Type B pancreatic cell (in vitro differentiated cells): Measurements from ENCODE around the gene EML1. TPM values are rescaled to one million over a fixed set of nuclear protein-coding genes. Genes with fewer than 3 reads are reported as not detected.

Experiments
- DNase-seq: peaks from one replicate; pipeline ENCODE4 v3.0.0; 2021; ENCODE audit warnings: mixed read lengths; ENCODE audit not compliant: unreplicated experiment; ENCODE audit errors: extremely low spot score
- H3K27ac Mint-ChIP-seq: 2 replicates; pipeline ENCODE4 v1.8.0; 2021; ENCODE audit warnings: mild to moderate bottlenecking, mixed read lengths
- H3K27me3 Mint-ChIP-seq: 2 replicates; pipeline ENCODE4 v1.8.0; 2021; ENCODE audit warnings: mixed read lengths
- H3K36me3 Mint-ChIP-seq: 2 replicates; pipeline ENCODE4 v1.8.0; 2021; ENCODE audit warnings: mixed read lengths
- H3K4me1 Mint-ChIP-seq: one replicate; pipeline ENCODE4 v1.8.0; 2021; ENCODE audit warnings: mixed read lengths; ENCODE audit not compliant: unreplicated experiment
- H3K4me3 Mint-ChIP-seq: 2 replicates; pipeline ENCODE4 v1.8.0; 2021; ENCODE audit warnings: mild to moderate bottlenecking, mixed read lengths
- H3K9me3 Mint-ChIP-seq: 2 replicates; pipeline ENCODE4 v1.8.0; 2021; ENCODE audit warnings: mixed read lengths
- total RNA-seq: library from RNA; stranded (reverse); gene quantifications from 2 replicates; pipeline ENCODE4 v1.2.1, GENCODE V29; 2021; ENCODE audit warnings: low replicate concordance
- TF ChIP-seq, protein P1 (sequence below): fragments of 200-600 bp; sonication (generic); conservative IDR thresholded peaks from 2 replicates; pipeline ENCODE4 v1.5.0; 2021; ENCODE audit warnings: antibody characterized with exemption, mild to moderate bottlenecking

The EML1 gene
- total RNA-seq, 1 donor from 2014 or later, result 45.7 TPM

DNA sequence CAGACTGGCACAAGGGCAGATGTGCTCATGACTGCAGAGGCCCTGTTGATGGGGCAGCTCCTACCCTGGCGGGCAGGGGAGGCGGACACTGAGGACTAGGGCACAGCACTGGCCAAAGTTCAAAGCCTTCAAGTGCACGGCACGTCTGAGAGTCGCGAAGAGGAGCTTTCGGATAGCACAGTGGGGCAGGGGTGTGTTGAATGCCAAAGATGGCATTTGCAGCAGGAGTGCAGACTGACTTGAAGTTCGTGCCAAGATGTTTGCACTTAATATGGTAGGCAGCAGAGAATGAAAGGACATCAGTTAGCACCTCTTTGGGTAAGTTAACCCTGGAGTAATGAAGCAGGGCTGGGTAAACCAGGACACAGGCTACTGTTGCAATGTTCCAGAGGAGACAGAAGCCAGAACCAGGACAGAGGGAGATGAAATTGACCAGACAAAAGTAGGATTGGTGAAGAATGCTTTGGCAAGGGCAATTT is 6.7 kb upstream of the EML1 start:
- Mint-ChIP-seq H3K27me3 (no peaks in the 10 kb centered on the region), H3K9me3 (no peaks in the 10 kb centered on the region), H3K4me1 (peaks cover 15% of the 10 kb centered on the region), H3K36me3 (no peaks in the 10 kb centered on the region), H3K27ac (no peak overlapping the region), H3K4me3 (no peak overlapping the region)
- TF ChIP-seq, protein P1, sequence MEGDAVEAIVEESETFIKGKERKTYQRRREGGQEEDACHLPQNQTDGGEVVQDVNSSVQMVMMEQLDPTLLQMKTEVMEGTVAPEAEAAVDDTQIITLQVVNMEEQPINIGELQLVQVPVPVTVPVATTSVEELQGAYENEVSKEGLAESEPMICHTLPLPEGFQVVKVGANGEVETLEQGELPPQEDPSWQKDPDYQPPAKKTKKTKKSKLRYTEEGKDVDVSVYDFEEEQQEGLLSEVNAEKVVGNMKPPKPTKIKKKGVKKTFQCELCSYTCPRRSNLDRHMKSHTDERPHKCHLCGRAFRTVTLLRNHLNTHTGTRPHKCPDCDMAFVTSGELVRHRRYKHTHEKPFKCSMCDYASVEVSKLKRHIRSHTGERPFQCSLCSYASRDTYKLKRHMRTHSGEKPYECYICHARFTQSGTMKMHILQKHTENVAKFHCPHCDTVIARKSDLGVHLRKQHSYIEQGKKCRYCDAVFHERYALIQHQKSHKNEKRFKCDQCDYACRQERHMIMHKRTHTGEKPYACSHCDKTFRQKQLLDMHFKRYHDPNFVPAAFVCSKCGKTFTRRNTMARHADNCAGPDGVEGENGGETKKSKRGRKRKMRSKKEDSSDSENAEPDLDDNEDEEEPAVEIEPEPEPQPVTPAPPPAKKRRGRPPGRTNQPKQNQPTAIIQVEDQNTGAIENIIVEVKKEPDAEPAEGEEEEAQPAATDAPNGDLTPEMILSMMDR, result no peak
- DNase-seq, result no peak

DNA sequence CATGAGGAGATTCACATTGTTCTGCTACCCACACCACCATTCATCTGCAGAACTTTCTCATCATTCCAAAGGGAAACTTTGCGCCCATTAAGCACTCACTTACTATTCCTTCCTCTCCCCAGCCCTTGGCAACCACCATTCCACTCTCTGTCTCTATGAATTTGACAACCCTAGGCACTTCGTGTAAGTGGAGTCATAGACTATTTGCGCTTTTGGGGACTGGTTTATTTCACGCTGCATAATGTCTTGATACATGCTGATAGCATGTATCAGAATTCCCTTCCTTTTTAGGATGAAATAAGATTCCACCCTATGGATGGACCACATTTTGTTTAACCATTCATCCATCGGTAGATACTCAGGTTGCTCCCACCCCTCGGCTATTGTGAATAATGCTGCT is 4.5 kb upstream of the EML1 start:
- no peak overlapping the region for H3K27ac Mint-ChIP-seq
- no peaks in the 10 kb centered on the region for H3K36me3 Mint-ChIP-seq
- no peak for DNase-seq
- TF ChIP-seq, protein P1, result no peak
- H3K27me3 Mint-ChIP-seq, result no peaks in the 10 kb centered on the region
- H3K4me1 Mint-ChIP-seq, result peaks cover 22% of the 10 kb centered on the region
- H3K4me3 Mint-ChIP-seq, result peak overlapping the region; percentile 5
- no peaks in the 10 kb centered on the region for H3K9me3 Mint-ChIP-seq

DNA sequence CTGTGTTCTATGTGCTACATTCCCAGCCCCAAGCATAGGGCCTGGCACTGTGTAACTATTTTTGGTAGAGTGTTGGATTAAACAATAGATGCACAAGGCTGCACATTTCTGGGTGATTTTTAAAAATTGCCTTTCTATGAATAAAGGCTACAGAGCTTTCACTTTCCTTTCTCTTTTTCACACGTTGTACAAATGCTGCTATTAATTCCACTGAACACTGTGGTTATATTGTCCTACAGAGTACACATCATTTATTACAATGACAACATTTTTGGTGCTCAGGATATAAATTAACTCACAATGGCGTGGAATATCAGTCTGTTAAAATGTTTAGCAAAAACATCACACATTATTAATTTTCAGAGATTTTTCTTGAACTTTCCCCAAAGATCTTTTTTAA is 3.6 kb upstream of the EML1 start:
- H3K4me1 Mint-ChIP-seq, result peaks cover 28% of the 10 kb centered on the region
- TF ChIP-seq, protein P1, result no peak
- DNase-seq, result no peak
- H3K9me3 Mint-ChIP-seq, result no peaks in the 10 kb centered on the region
- H3K4me3 Mint-ChIP-seq, result no peak overlapping the region
- no peak overlapping the region for H3K27ac Mint-ChIP-seq
- H3K36me3 Mint-ChIP-seq, result no peaks in the 10 kb centered on the region
- no peaks in the 10 kb centered on the region for H3K27me3 Mint-ChIP-seq

DNA sequence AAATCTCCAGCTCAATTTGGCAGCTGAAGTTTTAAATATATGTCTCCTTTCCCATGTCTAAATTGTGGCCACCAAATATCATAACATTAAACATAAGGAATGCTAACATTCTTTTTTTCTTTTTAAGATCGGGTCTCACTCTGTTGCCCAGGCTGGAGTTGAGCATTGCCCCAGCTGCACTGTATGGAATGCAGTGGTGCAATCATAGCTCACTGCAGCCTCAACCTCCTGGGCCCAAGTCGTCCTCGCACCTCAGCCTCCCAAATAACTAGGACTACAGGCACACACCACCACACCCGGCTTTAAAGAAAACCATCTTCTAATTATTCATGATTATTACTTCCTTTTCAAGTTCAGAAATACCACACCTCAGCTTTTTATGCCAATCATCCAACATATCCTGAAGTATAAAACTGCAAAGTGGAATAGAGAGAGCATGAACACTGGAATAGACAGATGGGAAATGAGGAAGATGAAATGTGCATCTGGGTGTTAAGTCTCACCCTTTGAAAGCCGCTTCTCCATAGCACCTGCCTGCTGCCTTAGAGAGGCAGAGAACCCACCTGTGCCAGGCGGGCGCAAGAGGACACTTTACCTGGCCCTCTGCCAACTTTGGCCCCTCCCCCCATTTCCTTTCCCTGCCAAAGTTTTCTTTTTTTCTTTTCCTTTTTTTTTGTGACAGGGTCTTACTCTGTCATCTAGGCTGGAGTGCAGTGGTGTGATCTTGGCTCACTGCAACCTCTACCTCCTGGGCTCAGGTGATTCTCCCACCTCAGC is 2.8 kb upstream of the EML1 start:
- TF ChIP-seq, protein P1, result no peak
- peaks cover 36% of the 10 kb centered on the region for H3K4me1 Mint-ChIP-seq
- no peak for DNase-seq
- H3K27me3 Mint-ChIP-seq, result no peaks in the 10 kb centered on the region
- no peaks in the 10 kb centered on the region for H3K9me3 Mint-ChIP-seq
- no peak overlapping the region for H3K4me3 Mint-ChIP-seq
- no peaks in the 10 kb centered on the region for H3K36me3 Mint-ChIP-seq
- H3K27ac Mint-ChIP-seq, result no peak overlapping the region

DNA sequence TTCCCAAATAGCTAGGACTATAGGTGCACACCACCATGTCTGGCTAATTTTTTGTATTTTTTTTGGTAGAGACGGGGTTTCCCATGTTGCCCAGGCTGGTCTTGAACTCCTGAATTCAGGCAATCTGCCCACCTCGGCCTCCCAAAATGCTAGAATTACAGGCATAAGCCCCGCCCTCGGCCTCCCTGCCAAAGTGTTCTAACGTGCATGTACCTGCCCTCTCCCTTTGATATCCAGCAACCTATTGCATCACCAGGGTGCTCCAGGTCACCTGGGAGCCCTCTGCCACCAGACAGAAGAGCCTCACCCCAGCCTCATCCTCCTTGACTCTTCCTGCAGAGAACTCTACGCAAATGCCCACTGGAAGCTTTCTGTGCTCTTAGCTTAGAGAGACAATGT is 2.2 kb upstream of the EML1 start:
- H3K27me3 Mint-ChIP-seq, result no peaks in the 10 kb centered on the region
- DNase-seq, result no peak
- H3K36me3 Mint-ChIP-seq, result no peaks in the 10 kb centered on the region
- peak overlapping the region; percentile 84 for H3K4me3 Mint-ChIP-seq
- TF ChIP-seq, protein P1, result no peak
- peak overlapping the region; percentile 85 for H3K27ac Mint-ChIP-seq
- no peaks in the 10 kb centered on the region for H3K9me3 Mint-ChIP-seq
- H3K4me1 Mint-ChIP-seq, result peaks cover 42% of the 10 kb centered on the region
